HepG2 (cell line): Measurements from ENCODE around the gene ARL16. TPM values are rescaled to one million over a fixed set of nuclear protein-coding genes. Genes with fewer than 3 reads are reported as not detected.

Source experiments
- ASH2L ChIP-seq: fragments of 300-600, 200-600 bp; sonication (generic); IDR thresholded peaks from 2 replicates; pipeline ENCODE4 v1.7.0; 2017; ENCODE audit warnings: low read depth, mild to moderate bottlenecking, moderate library complexity, mixed read lengths, low read length; ENCODE audit not compliant: insufficient read length
- CHD2 ChIP-seq: IDR thresholded peaks from 2 replicates; pipeline ENCODE4 v1.6.1; 2011; ENCODE audit warnings: low read depth, low read length, improper control_type of control experiment
- DZIP1 ChIP-seq: sonication (generic); formaldehyde crosslinking; IDR thresholded peaks from 2 replicates; pipeline ENCODE4 v1.5.0; 2020; ENCODE audit warnings: mild to moderate bottlenecking, missing genetic modification reagents
- GATA4 ChIP-seq: sonication (generic); IDR thresholded peaks from 2 replicates; pipeline ENCODE4 v1.6.1; 2016; ENCODE audit warnings: antibody characterized with exemption, low read depth, borderline replicate concordance
- GPN1 ChIP-seq: sonication (generic); formaldehyde crosslinking; IDR thresholded peaks from 2 replicates; pipeline ENCODE4 v1.5.1; 2020; ENCODE audit warnings: missing genetic modification reagents, borderline replicate concordance
- HNF4G ChIP-seq, 2 experiments: sonication (generic) in 1 of 2; formaldehyde crosslinking in 1 of 2; IDR thresholded peaks; 2 replicates each; pipeline versions ENCODE4 v1.4.0 to v1.6.1; 2011 to 2020; ENCODE audit warnings: borderline replicate concordance in 2 of 2, low read depth in 2 of 2, mild to moderate bottlenecking in 2 of 2, low read length in 1 of 2, missing genetic modification reagents in 1 of 2, moderate library complexity in 1 of 2
- IRX3 ChIP-seq: sonication (generic); formaldehyde crosslinking; IDR thresholded peaks from 2 replicates; pipeline ENCODE4 v1.8.1; 2023; ENCODE audit warnings: mild to moderate bottlenecking, low read depth, missing genetic modification reagents, borderline replicate concordance
- MTF2 ChIP-seq: sonication (generic); formaldehyde crosslinking; IDR thresholded peaks from 2 replicates; pipeline ENCODE4 v1.5.0; 2020; ENCODE audit warnings: missing genetic modification reagents, borderline replicate concordance
- PHB2 ChIP-seq: fragments of 450-650 bp; IDR thresholded peaks from 2 replicates; pipeline ENCODE4 v1.6.1; 2018; ENCODE audit not compliant: partially characterized antibody
- POLR2G ChIP-seq: fragments of 200-400 bp; formaldehyde crosslinking; IDR thresholded peaks from 2 replicates; pipeline ENCODE4 v1.6.1; 2018; ENCODE audit warnings: mild to moderate bottlenecking, low read depth, low read length, moderate library complexity
- RFX3 ChIP-seq: IDR thresholded peaks from 2 replicates; pipeline ENCODE4 v1.6.1; 2016; ENCODE audit warnings: missing biosample characterization, missing genetic modification reagents
- SNRNP70 ChIP-seq: fragments of 200-400 bp; formaldehyde crosslinking; IDR thresholded peaks from 2 replicates; pipeline ENCODE4 v1.6.1; 2017; ENCODE audit warnings: mild to moderate bottlenecking, low read depth, low read length, moderate library complexity
- THYN1 ChIP-seq: sonication (generic); formaldehyde crosslinking; IDR thresholded peaks from 2 replicates; pipeline ENCODE4 v1.8.1; 2023; ENCODE audit warnings: low read depth, mild to moderate bottlenecking, moderate library complexity, missing genetic modification reagents, borderline replicate concordance
- ZBTB39 ChIP-seq: sonication (generic); formaldehyde crosslinking; IDR thresholded peaks from 2 replicates; pipeline ENCODE4 v1.5.0; 2020; ENCODE audit warnings: missing genetic modification reagents
- ZBTB4 ChIP-seq: sonication (generic); formaldehyde crosslinking; IDR thresholded peaks from 2 replicates; pipeline ENCODE4 v1.4.0; 2020; ENCODE audit warnings: missing genetic modification reagents, mild to moderate bottlenecking, borderline replicate concordance
- ZC3H13 ChIP-seq: sonication (generic); formaldehyde crosslinking; IDR thresholded peaks from 2 replicates; pipeline ENCODE4 v1.8.1; 2023; ENCODE audit warnings: mild to moderate bottlenecking, missing genetic modification reagents, moderate library complexity
- ZSCAN12 ChIP-seq: sonication (generic); formaldehyde crosslinking; IDR thresholded peaks from 2 replicates; pipeline ENCODE4 v1.9.0; 2021; ENCODE audit warnings: mild to moderate bottlenecking, missing genetic modification reagents
- ZSCAN20 ChIP-seq: sonication (generic); formaldehyde crosslinking; IDR thresholded peaks from 2 replicates; pipeline ENCODE4 v1.4.0; 2020; ENCODE audit warnings: missing genetic modification reagents, mild to moderate bottlenecking, borderline replicate concordance
- ZSCAN29 ChIP-seq: sonication (generic); formaldehyde crosslinking; conservative IDR thresholded peaks from 2 replicates; pipeline ENCODE4 v1.4.0; 2020; ENCODE audit warnings: mild to moderate bottlenecking, missing genetic modification reagents
- ZSCAN9 ChIP-seq: IDR thresholded peaks from 2 replicates; pipeline ENCODE4 v1.6.1; 2016; ENCODE audit warnings: borderline replicate concordance
- polyA plus RNA-seq, 8 experiments: library from polyadenylated mRNA; depleted of rRNA in 3 of 8; stranded (reverse) in 7 of 8; unstranded in 1 of 8; fragments of >200 nt; fragmentation: Illumina TruSeq in 4 of 8; extraction: Trizol in 4 of 8; gene quantifications; 2 replicates each; pipeline versions ENCODE4 v1.2.1 to v1.2.3, GENCODE V29; 2011 to 2016; ENCODE audit warnings: low read depth in 4 of 8, missing spikeins in 1 of 8, mixed read lengths in 1 of 8; ENCODE audit not compliant: insufficient read depth in 1 of 8
- total RNA-seq, 5 experiments: library from RNA; depleted of rRNA; stranded (reverse); fragments of >200 nt; fragmentation: Illumina TruSeq; extraction: Trizol; gene quantifications; 2 replicates each; pipeline ENCODE4 v1.2.3, GENCODE V29; 2016; ENCODE audit warnings: low read depth in 1 of 5

The ARL16 gene
- total and polyA plus RNA-seq, 2 of the 13 experiments (the other 11 are each of a cell fraction or from before 2014, with no cell fraction given) = 20.8 to 30.8 TPM

- TF ChIP-seq IRX3 = peak; percentile 25; the same call in 1 of the 2 replicates
- TF ChIP-seq ZBTB39 (CRISPR knock-in tag) = no peak
- TF ChIP-seq GATA4 = no peak
- no peak; the same call in 1 of the 2 replicates for TF ChIP-seq ZSCAN9
- TF ChIP-seq DZIP1 (CRISPR knock-in tag) = peak; percentile 55; the same call in 1 of the 2 replicates
- TF ChIP-seq RFX3 = no peak
- peak; percentile 82 for TF ChIP-seq CHD2
- no peak for TF ChIP-seq PHB2
- no peak for TF ChIP-seq GPN1 (CRISPR knock-in tag)
- TF ChIP-seq HNF4G (IDR thresholded peaks at IDR 0.05; ENCODE audit: borderline replicate concordance, low read depth, low read length) = peak; percentile 20; the same call in 1 of the 2 replicates
- TF ChIP-seq HNF4G (CRISPR knock-in tag; IDR thresholded peaks at IDR 0.05; ENCODE audit: borderline replicate concordance, low read depth) = 0 out of 2 replicates have a peak, but pooled peaks have one; percentile 22
- peak; percentile 86; the same call in 1 of the 2 replicates for TF ChIP-seq ZSCAN20
- no peak for TF ChIP-seq ZBTB4 (CRISPR knock-in tag)
- TF ChIP-seq SNRNP70 = no peak
- TF ChIP-seq ZC3H13 (CRISPR knock-in tag) = no peak
- 0 out of 2 replicates have a peak, but pooled peaks have one; percentile 34 for TF ChIP-seq ZSCAN29 (CRISPR knock-in tag)
- TF ChIP-seq THYN1 = no peak
- TF ChIP-seq ASH2L = peak; percentile 90
- TF ChIP-seq MTF2 = no peak; the same call in 1 of the 2 replicates
- no peak; the same call in 1 of the 2 replicates for TF ChIP-seq ZSCAN12 (CRISPR knock-in tag)
- peak; percentile 80 for TF ChIP-seq POLR2G
Observed at GRCh38 chr17:81683584-81684441, at the start of gene ARL16, which contains the start of gene HGS (continued).
